HL-60/S4 (cell line): Measurements from ENCODE around the gene DNER.

Source experiments
- in situ Hi-C: fragments of 300-500 bp; cut with MboI; formaldehyde crosslinking; loops from 2 replicates; pipeline ENCODE4 v1.14.3; 2022; ENCODE audit warnings: low sequenced_read_pairs

Gene DNER

GRCh38 chr2:229672021-229672420 is 42.3 kb downstream of the DNER start:
- in situ Hi-C loops, result no loop called here

- in situ Hi-C loops, result no loop called here
Measured at GRCh38 chr2:229669841-229670240, 44.5 kb downstream of the DNER start.

GRCh38 chr2:229666811-229667210 is 47.5 kb downstream of the DNER start:
- in situ Hi-C loops, result no loop called here

DNA sequence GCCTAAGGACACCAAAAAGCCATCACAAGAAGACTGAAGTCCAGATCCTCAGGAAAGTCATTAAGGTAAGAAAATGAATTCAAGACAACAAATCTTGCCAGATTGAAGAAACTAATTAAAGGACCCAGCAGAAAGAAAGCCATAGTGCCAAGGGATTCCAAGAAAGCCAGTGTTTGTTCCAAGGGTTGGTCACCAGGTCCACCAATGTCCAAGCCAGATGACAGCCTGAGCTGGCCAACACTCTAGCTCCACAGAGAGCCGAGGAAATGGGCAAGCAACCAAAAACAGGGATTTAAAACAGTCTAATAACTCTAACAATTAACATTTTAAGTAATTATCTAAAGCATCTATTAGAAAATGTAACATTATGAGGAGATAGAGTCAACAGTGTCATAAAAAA is 49.2 kb downstream of the DNER start:
- in situ Hi-C loops, result no loop called here

- in situ Hi-C loops, result no loop called here
Measured at GRCh38 chr2:229661478-229661877, 52.9 kb downstream of the DNER start.

- in situ Hi-C loops, result no loop called here
Measured at GRCh38 chr2:229660951-229661350, 53.4 kb downstream of the DNER start.

- in situ Hi-C loops, result no loop called here
Measured at GRCh38 chr2:229660391-229660790, 54.0 kb downstream of the DNER start.

- in situ Hi-C loops, result no loop called here
Measured at GRCh38 chr2:229658004-229658403, 56.4 kb downstream of the DNER start.

DNA sequence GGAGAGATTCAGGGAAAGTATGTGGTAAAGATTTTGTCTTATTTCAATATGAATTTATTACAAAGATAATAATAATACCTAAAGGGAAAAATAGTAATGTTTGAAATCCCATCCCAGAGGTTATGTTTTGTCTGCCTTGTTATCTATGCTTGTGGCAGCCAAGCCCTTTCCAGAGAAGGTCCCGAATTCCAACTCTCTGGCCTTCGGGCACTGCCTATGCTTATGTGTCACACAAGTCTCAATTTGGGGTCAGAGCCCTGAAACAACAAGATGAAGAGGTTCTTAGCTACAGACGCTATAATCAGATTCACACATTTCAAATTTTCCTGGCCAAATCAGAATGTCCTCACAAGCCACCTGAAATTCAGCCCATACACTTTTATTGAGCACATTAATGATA is 59.9 kb downstream of the DNER start:
- in situ Hi-C loops, result no loop called here

GRCh38 chr2:229653531-229653930 is 60.8 kb downstream of the DNER start:
- in situ Hi-C loops, result no loop called here

- in situ Hi-C loops, result no loop called here
Measured at GRCh38 chr2:229652796-229653195, 61.6 kb downstream of the DNER start.

GRCh38 chr2:229650901-229651300 is 63.5 kb downstream of the DNER start:
- in situ Hi-C loops, result no loop called here

GRCh38 chr2:229650059-229650458 is 64.3 kb downstream of the DNER start:
- in situ Hi-C loops, result no loop called here

DNA sequence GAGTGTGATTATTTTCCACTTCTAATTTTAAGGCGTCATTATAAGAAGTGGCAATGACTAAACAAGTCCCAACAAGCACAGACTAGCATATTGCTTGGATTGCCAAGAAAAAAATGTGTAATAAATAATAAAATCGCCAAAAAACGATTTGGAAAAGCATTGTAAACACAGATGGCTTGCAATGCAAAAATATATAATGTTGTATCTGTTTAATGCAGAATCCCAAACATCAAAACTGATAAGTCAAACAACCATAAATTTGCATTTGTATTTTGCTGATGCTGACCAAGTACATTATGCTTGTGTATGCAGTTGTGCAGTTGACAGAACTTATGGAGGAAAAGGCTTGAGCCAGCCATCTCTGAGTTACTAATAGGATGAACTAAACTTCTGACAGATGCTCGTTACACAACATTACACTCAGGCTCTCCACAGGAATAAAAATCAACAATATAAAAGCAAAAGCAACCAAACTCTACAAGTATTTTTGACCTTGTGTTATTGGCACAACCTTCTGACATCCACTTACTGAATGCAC is 68.1 kb downstream of the DNER start:
- in situ Hi-C loops, result no loop called here

DNA sequence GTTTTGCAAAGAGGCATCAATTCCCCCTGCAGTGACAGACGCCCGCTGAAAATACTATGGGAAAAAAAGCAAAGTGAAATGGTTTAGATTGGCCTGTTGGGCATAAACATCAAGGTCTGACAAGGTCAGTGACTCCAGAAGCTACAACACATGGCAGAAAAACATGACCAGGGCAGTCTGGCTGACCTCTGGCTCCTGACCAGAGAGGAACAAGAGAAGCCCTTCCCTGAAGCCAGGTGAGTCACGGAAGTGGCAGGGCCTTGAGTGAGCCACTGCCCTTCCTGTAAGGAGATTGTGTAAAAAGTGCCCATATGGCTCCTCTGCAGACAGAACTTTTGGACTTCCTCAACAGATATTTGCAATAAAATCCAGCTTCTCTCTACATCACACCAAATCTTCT is 72.0 kb downstream of the DNER start:
- in situ Hi-C loops, result no loop called here

- in situ Hi-C loops, result no loop called here
Measured at GRCh38 chr2:229641676-229642075, 72.7 kb downstream of the DNER start.

DNA sequence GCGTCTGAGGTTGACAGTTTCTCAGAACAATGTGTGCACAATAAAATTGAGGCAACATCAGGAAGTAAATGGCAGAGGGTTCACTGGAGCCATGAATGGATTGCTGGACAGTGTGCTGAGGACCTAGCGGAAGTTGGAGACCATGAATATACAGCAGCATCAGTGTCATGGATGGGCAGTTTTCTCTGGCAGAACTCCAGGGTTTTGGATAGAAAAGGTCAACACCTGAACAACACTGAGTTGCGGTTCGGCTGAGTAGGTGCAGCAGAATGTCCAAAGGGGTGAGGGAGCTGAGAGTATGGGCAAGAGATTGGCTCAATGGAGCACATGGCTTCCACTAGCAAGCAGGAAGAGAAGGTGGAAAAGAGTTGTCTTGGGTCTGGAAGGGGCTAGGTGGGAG is 73.7 kb downstream of the DNER start:
- in situ Hi-C loops, result no loop called here

DNA sequence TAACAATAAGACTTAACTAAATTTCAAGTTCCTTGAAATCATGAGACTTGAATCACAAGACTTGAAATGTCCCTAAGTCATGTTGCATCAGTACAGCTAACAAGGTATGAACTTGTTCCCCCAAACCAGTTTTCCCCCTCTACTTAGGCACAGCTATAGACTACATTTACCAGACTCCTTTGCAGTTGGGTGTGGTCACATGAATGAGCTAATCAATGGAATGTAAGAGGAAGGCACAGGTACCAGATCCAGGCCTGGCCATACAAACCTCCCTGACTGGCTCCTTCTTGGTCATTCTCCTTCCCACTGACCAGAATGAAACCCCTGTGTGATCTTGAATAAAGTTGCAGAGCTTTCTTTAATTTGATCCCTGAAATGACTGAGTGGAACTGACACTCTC is 77.8 kb downstream of the DNER start:
- in situ Hi-C loops, result no loop called here

DNA sequence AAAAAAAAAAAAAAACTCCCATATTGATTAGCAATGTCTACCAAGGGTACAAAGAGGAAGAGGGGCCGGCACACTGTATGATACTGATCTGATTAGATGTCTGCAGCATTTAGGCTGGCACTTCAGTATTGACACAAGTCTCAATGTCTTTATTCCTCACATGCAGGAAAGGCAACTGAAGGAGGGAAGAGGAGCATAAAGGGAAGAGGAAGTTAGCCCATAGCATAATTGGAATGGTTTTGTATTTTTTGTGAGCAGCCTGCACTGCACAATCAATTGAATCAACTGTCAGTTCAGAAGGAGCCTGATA is 79.0 kb downstream of the DNER start:
- in situ Hi-C loops, result no loop called here

- in situ Hi-C loops, result no loop called here
Measured at GRCh38 chr2:229634601-229635370, 79.6 kb downstream of the DNER start.

GRCh38 chr2:229633556-229633955 is 80.8 kb downstream of the DNER start:
- in situ Hi-C loops, result no loop called here

- in situ Hi-C loops, result no loop called here
Measured at GRCh38 chr2:229629039-229629438, 85.3 kb downstream of the DNER start.

DNA sequence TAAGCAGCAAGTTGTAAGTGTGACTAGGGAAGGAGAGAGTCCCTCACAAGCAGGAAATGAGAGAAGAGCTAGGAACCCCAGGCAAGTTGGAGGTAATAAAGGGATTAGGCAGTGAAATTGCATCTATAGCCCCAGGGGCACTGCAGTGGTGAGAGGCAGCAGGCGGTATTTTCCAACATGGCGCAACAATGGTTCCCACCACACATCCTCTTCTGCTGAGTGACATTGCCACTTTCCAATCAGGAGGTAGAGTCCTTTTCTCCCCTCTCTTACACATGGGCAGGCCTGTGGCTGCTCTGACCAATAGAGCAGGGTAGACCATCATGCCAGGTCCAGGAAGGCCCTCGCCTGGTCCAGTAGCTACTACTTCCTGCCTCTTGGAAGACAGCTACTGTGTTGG is 86.6 kb downstream of the DNER start:
- in situ Hi-C loops, result no loop called here
